Neuronal stem cell (in vitro differentiated cells): ENCODE measurements around the gene INO80C.

Experiments
- DNase-seq: peaks from one replicate; pipeline ENCODE4 v3.0.0-alpha.2; 2013; ENCODE audit warnings: low spot score
- H2AFZ ChIP-seq: one replicate; pipeline ENCODE4 v1.6.1; 2013; ENCODE audit warnings: mild to moderate bottlenecking, low read length, inconsistent platforms
- H2AK5ac ChIP-seq: 2 replicates; pipeline ENCODE4 v1.6.1; 2013; ENCODE audit warnings: low read depth, mild to moderate bottlenecking, inconsistent platforms, low read length, moderate library complexity, mixed read lengths
- H2BK120ac ChIP-seq: 2 replicates; pipeline ENCODE4 v1.6.1; 2013; ENCODE audit warnings: low read depth, mild to moderate bottlenecking, inconsistent platforms, low read length, moderate library complexity, mixed read lengths
- H2BK12ac ChIP-seq: one replicate; pipeline ENCODE4 v1.6.1; 2013; ENCODE audit warnings: low read length, inconsistent platforms
- H2BK15ac ChIP-seq: 2 replicates; pipeline ENCODE4 v1.6.1; 2013; ENCODE audit warnings: mild to moderate bottlenecking, low read length, inconsistent platforms, mixed read lengths
- H2BK5ac ChIP-seq: one replicate; pipeline ENCODE4 v1.6.1; 2013; ENCODE audit warnings: inconsistent platforms, mild to moderate bottlenecking, low read length, moderate library complexity
- H3K14ac ChIP-seq: one replicate; pipeline ENCODE4 v1.6.1; 2013; ENCODE audit warnings: low read length, inconsistent platforms
- H3K18ac ChIP-seq: 2 replicates; pipeline ENCODE4 v1.6.1; 2013; ENCODE audit warnings: low read length, inconsistent platforms
- H3K23ac ChIP-seq: 2 replicates; pipeline ENCODE4 v1.6.1; 2013; ENCODE audit warnings: low read depth, mild to moderate bottlenecking, mixed read lengths, low read length, inconsistent platforms; ENCODE audit not compliant: poor library complexity
- H3K27ac ChIP-seq: replicated peaks from 3 replicates; pipeline ENCODE4 v1.5.1; 2013; ENCODE audit warnings: low read length, inconsistent platforms
- H3K27me3 ChIP-seq, 3 experiments: 2 replicates each; pipeline ENCODE4 v1.6.1; 2013; ENCODE audit warnings: low read length in 3 of 3, mild to moderate bottlenecking in 2 of 3, inconsistent platforms in 1 of 3, low read depth in 1 of 3, mixed read lengths in 1 of 3, moderate library complexity in 1 of 3; ENCODE audit not compliant: control insufficient read depth in 3 of 3, insufficient read depth in 3 of 3
- H3K36me3 ChIP-seq, 2 donors: replicated peaks in 1 of 2; 2 replicates each; pipeline ENCODE4 v1.6.1; 2013; ENCODE audit warnings: low read length in 2 of 2; ENCODE audit not compliant: control insufficient read depth in 2 of 2, insufficient read depth in 2 of 2
- H3K4ac ChIP-seq: 2 replicates; pipeline ENCODE4 v1.6.1; 2013; ENCODE audit warnings: inconsistent platforms, mild to moderate bottlenecking, low read length, moderate library complexity
- H3K4me1 ChIP-seq, 2 donors: 1 replicate in 1 of 2; 2 replicates in 1 of 2; pipeline ENCODE4 v1.6.1; 2013; ENCODE audit warnings: low read length in 2 of 2, low read depth in 1 of 2; ENCODE audit not compliant: control insufficient read depth in 2 of 2, insufficient read depth in 1 of 2
- H3K4me2 ChIP-seq: one replicate; pipeline ENCODE4 v1.6.1; 2013; ENCODE audit warnings: mild to moderate bottlenecking, low read length, inconsistent platforms; ENCODE audit not compliant: insufficient read depth, poor library complexity, severe bottlenecking
- H3K4me3 ChIP-seq, 2 donors: 2 replicates each; pipeline ENCODE4 v1.5.1; 2013; ENCODE audit warnings: low read length in 2 of 2, mild to moderate bottlenecking in 2 of 2, inconsistent platforms in 1 of 2, moderate library complexity in 1 of 2
- H3K79me1 ChIP-seq: one replicate; pipeline ENCODE4 v1.6.1; 2013; ENCODE audit warnings: low read depth, mild to moderate bottlenecking, inconsistent platforms, low read length, moderate library complexity
- H3K9ac ChIP-seq: one replicate; pipeline ENCODE4 v1.6.1; 2013; ENCODE audit warnings: mild to moderate bottlenecking, low read depth, low read length, inconsistent platforms; ENCODE audit not compliant: poor library complexity
- H3K9me3 ChIP-seq, 2 donors: replicated peaks in 1 of 2; 2 replicates each; pipeline versions ENCODE3 to v1.6.1; 2013; ENCODE audit warnings: low read length in 2 of 2, mild to moderate bottlenecking in 2 of 2, inconsistent platforms in 1 of 2, low read depth in 1 of 2, mixed read lengths in 1 of 2, moderate library complexity in 1 of 2; ENCODE audit not compliant: control insufficient read depth in 2 of 2, insufficient read depth in 1 of 2
- H4K8ac ChIP-seq: one replicate; pipeline ENCODE4 v1.6.1; 2013; ENCODE audit warnings: low read depth, mild to moderate bottlenecking, inconsistent platforms, low read length, moderate library complexity
- H4K91ac ChIP-seq: one replicate; pipeline ENCODE4 v1.6.1; 2013; ENCODE audit warnings: low read length, low read depth, mild to moderate bottlenecking, inconsistent platforms; ENCODE audit not compliant: poor library complexity
- WGBS, 2 donors: extraction: QIAGEN DNeasy Blood & Tissue Kit; methylation state at CpG; one replicate each; pipeline ENCODE4 v1.1.7; 2013; ENCODE audit warnings: missing lambda C conversion rate in 2 of 2, mixed read lengths in 1 of 2; ENCODE audit not compliant: insufficient read length in 2 of 2, insufficient replicate concordance in 1 of 2; ENCODE audit errors: extremely low coverage in 2 of 2; 5-methylcytosine and 5-hydroxymethylcytosine counted together

INO80C gene

DNA sequence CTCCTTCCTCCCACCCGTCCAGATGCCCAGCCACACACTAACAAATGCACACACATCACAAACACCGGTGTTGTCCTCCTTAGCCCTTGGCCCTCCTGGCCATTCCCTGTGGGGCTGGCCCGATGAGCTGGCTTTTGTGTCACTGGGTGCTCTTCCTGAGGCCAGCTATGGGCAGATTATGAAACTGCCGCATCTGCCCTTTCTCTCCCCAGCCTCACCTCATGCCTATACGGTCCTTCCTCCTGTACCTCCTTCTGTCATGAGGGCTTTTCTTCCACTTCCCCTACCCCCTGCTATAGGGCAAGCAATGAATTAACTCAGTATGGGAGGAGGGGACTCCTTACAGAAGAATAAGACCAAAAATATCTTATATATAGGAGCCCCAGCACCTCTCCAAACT lies 10.3 kb upstream of the INO80C start:
- Histone ChIP-seq H3K4me1 (peaks cover 4 to 6% of the 10 kb centered on the region in 2 donors), H3K4me3 (no peak overlapping the region), H2AK5ac (no peak overlapping the region), H3K9ac (no peak overlapping the region), H3K27me3 (peaks cover 0 to 49% (median 0%) of the 10 kb centered on the region in 3 experiments), H4K8ac (no peak overlapping the region), H3K36me3 (no peaks in the 10 kb centered on the region), H3K18ac (no peak overlapping the region), H2AFZ (no peak overlapping the region), H2BK15ac (no peak overlapping the region), H3K14ac (no peak overlapping the region), H4K91ac (no peak overlapping the region), H3K4me2 (no peak overlapping the region), H2BK120ac (no peak overlapping the region), H2BK12ac (no peak overlapping the region), H2BK5ac (no peak overlapping the region), H3K4ac (no peak overlapping the region), H3K23ac (no peak overlapping the region), H3K9me3 (no peaks in the 10 kb centered on the region), H3K79me1 (no peaks in the 10 kb centered on the region), H3K27ac (no peak overlapping the region)
- no peak for DNase-seq
- WGBS, 2 donors: no CpG with 5 or more reads among the region's 5 CpGs

GRCh38 chr18:35507623-35508022 lies 9.9 kb upstream of the INO80C start:
- Histone ChIP-seq H3K4ac (no peak overlapping the region), H3K4me1 (peaks cover 4 to 6% of the 10 kb centered on the region in 2 donors), H2BK120ac (no peak overlapping the region), H3K4me3 (no peak overlapping the region), H3K23ac (no peak overlapping the region), H3K9me3 (no peaks in the 10 kb centered on the region), H2BK12ac (no peak overlapping the region), H3K18ac (no peak overlapping the region), H2BK15ac (no peak overlapping the region), H4K8ac (no peak overlapping the region), H3K27me3 (peaks cover 0 to 53% (median 0%) of the 10 kb centered on the region in 3 experiments), H2AFZ (no peak overlapping the region), H3K79me1 (no peaks in the 10 kb centered on the region), H3K4me2 (no peak overlapping the region), H3K27ac (no peak overlapping the region), H4K91ac (no peak overlapping the region), H2AK5ac (no peak overlapping the region), H3K36me3 (no peaks in the 10 kb centered on the region), H2BK5ac (no peak overlapping the region), H3K9ac (no peak overlapping the region), H3K14ac (no peak overlapping the region)
- DNase-seq: no peak
- WGBS, 2 donors: no CpG with 5 or more reads among the region's 3 CpGs

- Histone ChIP-seq H3K9ac (no peak overlapping the region), H3K79me1 (no peaks in the 10 kb centered on the region), H4K8ac (no peak overlapping the region), H3K4me1 (peaks cover 4 to 6% of the 10 kb centered on the region in 2 donors), H3K27me3 (peaks cover 0 to 57% (median 0%) of the 10 kb centered on the region in 3 experiments), H3K27ac (no peak overlapping the region), H4K91ac (no peak overlapping the region), H2BK12ac (no peak overlapping the region), H2AFZ (no peak overlapping the region), H3K4me2 (no peak overlapping the region), H3K36me3 (no peaks in the 10 kb centered on the region), H3K4ac (no peak overlapping the region), H3K14ac (no peak overlapping the region), H2BK15ac (no peak overlapping the region), H3K9me3 (no peaks in the 10 kb centered on the region), H2BK120ac (no peak overlapping the region), H3K23ac (no peak overlapping the region), H2BK5ac (no peak overlapping the region), H2AK5ac (no peak overlapping the region), H3K4me3 (no peak overlapping the region), H3K18ac (no peak overlapping the region)
- DNase-seq: no peak
- WGBS, 2 donors: no CpG with 5 or more reads among the region's 3 CpGs
These were observed 9.4 kb upstream of the INO80C start for GRCh38 chr18:35507192-35507591.

GRCh38 chr18:35506024-35506712 lies 8.4 kb upstream of the INO80C start:
- H3K4me2 ChIP-seq: no peak overlapping the region
- no CpG with 5 or more reads among the region's 5 CpGs for WGBS, 2 donors
- H3K27ac ChIP-seq: no peak overlapping the region
- no peak overlapping the region for H3K18ac ChIP-seq
- no peak overlapping the region for H2AK5ac ChIP-seq
- H2BK15ac ChIP-seq: no peak overlapping the region
- no peak for DNase-seq
- no peak overlapping the region for H4K91ac ChIP-seq
- H2BK5ac ChIP-seq: no peak overlapping the region
- H3K14ac ChIP-seq: no peak overlapping the region
- H3K4me3 ChIP-seq: no peak overlapping the region
- no peak overlapping the region for H3K4ac ChIP-seq
- H2BK120ac ChIP-seq: no peak overlapping the region
- no peaks in the 10 kb centered on the region for H3K36me3 ChIP-seq
- peaks cover 4 to 6% of the 10 kb centered on the region in 2 donors for H3K4me1 ChIP-seq
- no peak overlapping the region for H2BK12ac ChIP-seq
- H3K9me3 ChIP-seq: no peaks in the 10 kb centered on the region
- no peaks in the 10 kb centered on the region for H3K79me1 ChIP-seq
- no peak overlapping the region for H3K23ac ChIP-seq
- H3K9ac ChIP-seq: no peak overlapping the region
- H3K27me3 ChIP-seq: peaks cover 0 to 55% (median 0%) of the 10 kb centered on the region in 3 experiments
- no peak overlapping the region for H4K8ac ChIP-seq
- H2AFZ ChIP-seq: no peak overlapping the region
